RWPE2 (cell line): ENCODE data around the gene C17orf100.

Source experiments
- ATAC-seq: fragments of 200-7000 bp; cut with Tn5 transposase; 3 replicates; pipeline ENCODE4 v1.9.1; 2021; ENCODE audit warnings: low read depth
- DNase-seq: peaks from one replicate; pipeline ENCODE4 v3.0.0-alpha.2; 2020; ENCODE audit warnings: low spot score
- H3K27ac ChIP-seq: fragments of 450-650 bp; 2 replicates; pipeline ENCODE4 v1.5.1; 2017; ENCODE audit warnings: mild to moderate bottlenecking; ENCODE audit not compliant: poor library complexity, severe bottlenecking
- H3K27me3 ChIP-seq: fragments of 250-450 bp; sonication (Bioruptor Pico); 2 replicates; pipeline ENCODE4 v1.5.1; 2021; ENCODE audit warnings: mild to moderate bottlenecking, moderate library complexity; ENCODE audit not compliant: insufficient read depth, poor library complexity, severe bottlenecking
- H3K36me3 ChIP-seq: fragments of 250-450 bp; sonication (Bioruptor Pico); 2 replicates; pipeline ENCODE4 v1.5.1; 2020; ENCODE audit warnings: low read depth, mild to moderate bottlenecking, moderate library complexity
- H3K4me1 ChIP-seq: fragments of 250-450 bp; sonication (Bioruptor Pico); 2 replicates; pipeline ENCODE4 v1.5.1; 2021; ENCODE audit warnings: mild to moderate bottlenecking, moderate library complexity; ENCODE audit not compliant: insufficient read depth, poor library complexity, severe bottlenecking
- H3K4me3 ChIP-seq: fragments of 250-450 bp; sonication (Bioruptor Pico); 2 replicates; pipeline ENCODE4 v1.5.1; 2021; ENCODE audit warnings: mild to moderate bottlenecking, moderate library complexity; ENCODE audit not compliant: severe bottlenecking
- H3K9me3 ChIP-seq: fragments of 250-450 bp; sonication (Bioruptor Pico); 2 replicates; pipeline ENCODE4 v1.5.1; 2021; ENCODE audit warnings: mild to moderate bottlenecking, moderate library complexity; ENCODE audit not compliant: severe bottlenecking
- TF ChIP-seq, protein P1 (sequence below): fragments of 450-650 bp; IDR thresholded peaks from one replicate; pipeline ENCODE4 v1.5.1; 2017; ENCODE audit warnings: mild to moderate bottlenecking, moderate library complexity; ENCODE audit not compliant: poor library complexity, severe bottlenecking

C17orf100 gene

DNA sequence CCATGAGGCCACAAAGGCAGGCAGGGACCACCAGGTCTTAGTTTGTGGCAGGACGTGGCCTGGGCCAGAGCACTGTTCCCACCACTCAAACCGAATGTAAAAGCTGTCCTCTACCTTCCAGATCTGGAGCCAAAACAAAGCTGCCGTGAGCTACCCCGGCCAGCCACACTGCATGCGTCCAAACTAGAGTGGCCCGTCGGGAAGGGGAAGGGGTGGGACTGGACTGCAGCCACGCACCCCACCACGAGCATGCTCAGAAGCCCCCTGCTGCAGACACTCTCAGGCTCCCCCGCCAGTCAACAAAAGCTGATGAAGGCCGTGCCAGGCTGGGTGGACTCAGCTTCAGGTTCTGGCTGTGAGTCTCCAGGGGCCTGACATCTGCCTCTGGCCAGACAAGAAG is 46.4 kb downstream of the C17orf100 start:
- Histone ChIP-seq H3K27ac (no peak overlapping the region), H3K36me3 (no peaks in the 10 kb centered on the region), H3K27me3 (no peaks in the 10 kb centered on the region), H3K4me1 (peaks cover 3% of the 10 kb centered on the region), H3K4me3 (no peak overlapping the region), H3K9me3 (no peaks in the 10 kb centered on the region)
- no peak for DNase-seq
- TF ChIP-seq, protein P1, sequence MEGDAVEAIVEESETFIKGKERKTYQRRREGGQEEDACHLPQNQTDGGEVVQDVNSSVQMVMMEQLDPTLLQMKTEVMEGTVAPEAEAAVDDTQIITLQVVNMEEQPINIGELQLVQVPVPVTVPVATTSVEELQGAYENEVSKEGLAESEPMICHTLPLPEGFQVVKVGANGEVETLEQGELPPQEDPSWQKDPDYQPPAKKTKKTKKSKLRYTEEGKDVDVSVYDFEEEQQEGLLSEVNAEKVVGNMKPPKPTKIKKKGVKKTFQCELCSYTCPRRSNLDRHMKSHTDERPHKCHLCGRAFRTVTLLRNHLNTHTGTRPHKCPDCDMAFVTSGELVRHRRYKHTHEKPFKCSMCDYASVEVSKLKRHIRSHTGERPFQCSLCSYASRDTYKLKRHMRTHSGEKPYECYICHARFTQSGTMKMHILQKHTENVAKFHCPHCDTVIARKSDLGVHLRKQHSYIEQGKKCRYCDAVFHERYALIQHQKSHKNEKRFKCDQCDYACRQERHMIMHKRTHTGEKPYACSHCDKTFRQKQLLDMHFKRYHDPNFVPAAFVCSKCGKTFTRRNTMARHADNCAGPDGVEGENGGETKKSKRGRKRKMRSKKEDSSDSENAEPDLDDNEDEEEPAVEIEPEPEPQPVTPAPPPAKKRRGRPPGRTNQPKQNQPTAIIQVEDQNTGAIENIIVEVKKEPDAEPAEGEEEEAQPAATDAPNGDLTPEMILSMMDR = no peak
- ATAC-seq = no peak

DNA sequence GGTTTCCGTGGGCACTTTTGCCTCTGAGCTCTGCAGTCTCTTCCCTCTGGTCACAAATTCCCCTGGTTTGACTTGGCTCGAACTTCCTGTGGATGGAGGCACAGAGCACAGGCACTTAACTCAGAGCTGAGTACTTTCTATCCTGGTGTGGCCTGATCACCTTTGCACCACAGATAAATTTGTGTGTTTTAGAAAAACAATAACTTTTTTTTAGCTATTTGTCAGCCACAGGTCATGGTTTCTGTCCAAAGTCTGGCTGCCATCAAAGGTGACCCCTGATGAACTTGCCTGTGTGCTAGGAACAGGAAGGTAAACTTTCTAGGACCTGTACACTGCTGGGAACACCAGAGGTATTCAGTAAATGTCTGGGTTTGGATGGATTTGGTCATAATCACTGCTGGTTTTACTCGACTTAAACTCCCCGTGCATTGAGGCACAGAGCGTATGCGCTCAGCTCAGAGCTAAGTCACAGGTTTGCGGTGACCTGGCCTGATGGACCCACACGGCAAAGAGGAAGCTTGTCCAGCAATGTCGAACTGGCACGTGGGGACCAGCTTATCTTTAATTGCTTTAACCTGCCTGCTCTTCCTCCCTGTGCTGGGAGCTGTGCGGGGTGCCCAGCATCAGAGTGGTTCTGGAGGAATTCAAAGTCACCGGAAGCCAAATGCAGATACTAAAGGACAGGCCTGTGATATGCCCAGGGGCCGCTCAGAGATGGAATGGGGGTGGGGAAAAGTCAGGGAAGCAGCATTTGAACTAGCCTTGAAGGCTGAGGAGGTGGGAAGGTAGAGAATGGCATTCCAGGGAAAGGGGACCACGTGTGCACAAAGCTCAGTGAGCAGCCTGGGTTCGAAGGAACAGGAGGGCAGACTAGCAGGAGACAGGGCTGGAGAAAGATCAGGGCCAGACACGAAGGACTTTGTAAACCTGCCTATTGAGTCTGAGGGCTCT is 48.7 kb downstream of the C17orf100 start:
- DNase-seq (no peak), ATAC-seq (no peak)
- Histone ChIP-seq H3K36me3 (no peaks in the 10 kb centered on the region), H3K27me3 (no peaks in the 10 kb centered on the region), H3K4me1 (peaks cover 3% of the 10 kb centered on the region), H3K4me3 (no peak overlapping the region), H3K9me3 (no peaks in the 10 kb centered on the region), H3K27ac (no peak overlapping the region)
- TF ChIP-seq, protein P1 = no peak

DNA sequence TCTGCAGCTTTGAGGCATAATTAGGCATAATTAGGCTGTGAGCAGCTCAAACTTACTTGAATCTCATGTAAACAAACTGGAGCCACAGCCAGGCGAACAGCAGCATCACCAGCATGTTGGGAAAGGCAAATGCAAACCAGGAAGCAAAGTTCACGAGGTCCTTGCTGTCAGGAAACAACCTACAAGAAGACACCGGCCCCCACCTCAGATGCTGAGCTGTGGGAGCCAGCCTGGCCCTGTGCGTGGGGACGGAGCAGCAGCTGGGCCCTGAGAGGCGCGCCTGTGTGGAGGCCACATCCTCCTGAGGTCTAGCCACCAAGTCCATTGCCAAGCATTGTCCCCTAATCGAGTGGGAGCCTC is 49.4 kb downstream of the C17orf100 start:
- Histone ChIP-seq H3K9me3 (no peaks in the 10 kb centered on the region), H3K27me3 (no peaks in the 10 kb centered on the region), H3K4me3 (no peak overlapping the region), H3K36me3 (no peaks in the 10 kb centered on the region), H3K4me1 (no peaks in the 10 kb centered on the region), H3K27ac (no peak overlapping the region)
- no peak for ATAC-seq
- no peak for DNase-seq
- TF ChIP-seq, protein P1 = no peak

DNA sequence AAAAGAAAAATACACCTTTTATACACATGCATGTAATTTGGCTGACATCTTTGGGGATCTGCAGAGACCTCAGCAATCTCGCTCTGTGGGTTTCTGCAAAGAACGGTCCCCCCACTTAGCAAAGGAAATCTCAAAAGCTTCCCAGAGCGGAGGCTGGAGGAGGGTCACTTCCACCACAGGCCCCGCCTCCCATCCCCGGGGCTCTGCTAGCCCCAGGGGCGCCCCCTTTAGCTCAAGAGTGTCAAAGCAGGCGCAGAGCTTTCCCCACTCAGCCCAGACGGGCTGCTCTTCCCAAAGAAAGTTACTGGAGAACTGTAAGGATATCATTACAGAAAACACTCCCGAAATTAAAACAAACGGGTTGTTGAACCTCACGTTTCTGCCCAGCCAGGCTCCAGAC is 50.2 kb downstream of the C17orf100 start:
- no peak for ATAC-seq
- TF ChIP-seq, protein P1 = no peak
- DNase-seq = no peak

More for the DNA sequence above, 50.2 kb downstream of the C17orf100 start:
- Histone ChIP-seq H3K36me3 (no peaks in the 10 kb centered on the region), H3K27ac (no peak overlapping the region), H3K4me1 (no peaks in the 10 kb centered on the region), H3K27me3 (no peaks in the 10 kb centered on the region), H3K9me3 (no peaks in the 10 kb centered on the region), H3K4me3 (no peak overlapping the region)
